Left lung (tissue), 10 donors: Measurements from ENCODE around the gene NISCH. TPM values are rescaled to one million over a fixed set of nuclear protein-coding genes. Genes with fewer than 3 reads are reported as not detected.
A peak's percentile ranks its signal among the peaks of the same experiment; 100 is the strongest.

ENCODE experiments used
- ATAC-seq: fragments of 200-7000 bp; cut with Tn5 transposase; one replicate; pipeline ENCODE4 v1.9.1; 2020; ENCODE audit warnings: moderate library complexity
- DNase-seq, 4 donors: peaks; one replicate each; pipeline ENCODE4 v3.0.0-alpha.2; 2013 to 2020
- H3K27ac ChIP-seq, 2 donors: fragments of 200-600 bp; sonication (generic) in 1 of 2; one replicate each; pipeline versions ENCODE4 v1.5.0 to v1.8.0; 2020 to 2021
- H3K27me3 ChIP-seq, 2 donors: fragments of 200-600 bp; sonication (generic) in 1 of 2; one replicate each; pipeline versions ENCODE4 v1.5.0 to v1.8.0; 2020 to 2021
- H3K36me3 ChIP-seq, 2 donors: fragments of 200-600 bp; sonication (generic) in 1 of 2; one replicate each; pipeline versions ENCODE4 v1.5.0 to v1.8.0; 2020 to 2021
- H3K4me1 ChIP-seq, 2 donors: fragments of 200-600 bp; one replicate each; pipeline ENCODE4 v1.8.0; 2021
- H3K4me3 ChIP-seq, 2 donors: fragments of 200-600 bp; sonication (generic) in 1 of 2; one replicate each; pipeline versions ENCODE4 v1.5.0 to v1.8.0; 2020 to 2021; ENCODE audit warnings: mild to moderate bottlenecking in 1 of 2
- H3K9me3 ChIP-seq, 2 donors: fragments of 200-600 bp; sonication (generic) in 1 of 2; one replicate each; pipeline versions ENCODE4 v1.5.0 to v1.8.0; 2020 to 2021
- CTCF ChIP-seq, 2 donors: fragments of 200-600 bp; sonication (generic) in 1 of 2; IDR thresholded peaks; one replicate each; pipeline versions ENCODE4 v1.5.0 to v1.8.0; 2021; ENCODE audit warnings: antibody characterized with exemption in 2 of 2
- intact Hi-C, 2 donors: fragments of 100-400 bp; cut with DNase I; formaldehyde crosslinking; loops; one replicate each; pipeline versions ENCODE4 v1.11.2 to v1.14.2; 2022
- polyA plus RNA-seq, 6 donors: library from polyadenylated mRNA; unstranded; fragments of 120-200 nt; gene quantifications; one replicate each; pipeline ENCODE4 v1.2.1, GENCODE V29; 2013; ENCODE audit not compliant: insufficient read length in 6 of 6
- total RNA-seq, 2 donors: library from RNA; stranded (reverse); fragmentation: NEBNext Ultra II Directional; extraction: Animal tissue kit (Norgen Biotek cat#: 25700); gene quantifications; one replicate each; pipeline ENCODE4 v1.2.1, GENCODE V29; 2021
- donor health status: DM: no; HTN: yes; CAD: no.
- donor health status: DM: no; HTN: no; CAD: no.

The NISCH gene
- total and polyA plus RNA-seq, 8 donors, result 72.6 to 178 (median 140) TPM

GRCh38 chr3:52477796-52478095, 22.3 kb downstream of the NISCH start:
- intact Hi-C loops, result no loop called here
- Histone ChIP-seq H3K4me1 (peaks cover 0 to 32% of the 10 kb centered on the region in 2 donors), H3K9me3 (no peaks in the 10 kb centered on the region), H3K27me3 (no peaks in the 10 kb centered on the region), H3K4me3 (no peak overlapping the region), H3K27ac (no peak overlapping the region), H3K36me3 (peaks cover 0 to 100% of the 10 kb centered on the region in 2 donors)
- TF ChIP-seq CTCF (IDR thresholded peaks at IDR 0.05), result no peak
- ATAC-seq (no peak), DNase-seq (peak in 1 of 4 donors; percentile 9)

DNA sequence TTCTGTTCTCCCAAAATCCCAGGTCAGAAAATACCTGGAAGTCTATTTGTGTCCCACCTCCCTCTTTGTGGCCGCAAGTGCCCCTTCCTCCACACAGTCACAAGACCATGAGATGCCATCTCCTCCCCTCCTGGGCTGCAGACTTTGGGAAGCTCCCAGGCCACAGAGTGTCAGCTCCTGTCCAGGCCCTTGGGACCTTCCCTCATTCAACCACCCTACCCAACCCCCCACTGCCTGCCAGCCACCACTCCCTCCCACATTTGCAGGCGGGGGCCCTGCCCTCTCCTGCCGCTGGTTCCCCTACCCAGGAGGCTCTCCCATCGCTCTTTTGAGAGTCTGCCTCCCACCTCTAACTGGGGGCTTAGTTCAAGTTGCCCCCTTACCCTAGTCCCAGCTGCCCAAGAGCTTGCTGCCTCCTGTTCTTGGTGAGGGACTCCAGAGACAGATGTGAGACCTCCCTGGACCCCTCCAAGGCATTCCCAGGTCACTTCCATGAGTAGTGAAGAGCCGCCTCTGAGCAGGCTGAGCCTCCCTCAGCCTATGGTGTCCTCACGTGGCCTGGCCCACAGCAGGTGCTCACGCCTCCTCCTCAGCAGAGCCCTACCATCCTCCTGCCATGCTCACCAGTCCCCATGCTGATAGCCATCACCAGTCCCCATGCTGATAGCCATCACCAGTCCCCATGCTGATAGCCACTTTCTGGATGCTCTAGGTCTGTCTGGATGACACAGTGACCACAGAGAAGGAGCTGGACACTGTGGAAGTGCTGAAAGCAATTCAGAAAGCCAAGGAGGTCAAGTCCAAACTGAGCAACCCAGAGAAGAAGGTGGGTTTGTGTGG, 23.9 kb downstream of the NISCH start:
- peaks cover 0 to 96% of the 10 kb centered on the region in 2 donors for H3K36me3 ChIP-seq
- no peak overlapping the region for H3K27ac ChIP-seq
- no peak overlapping the region for H3K4me3 ChIP-seq
- TF ChIP-seq CTCF (IDR thresholded peaks at IDR 0.05), result no peak
- intact Hi-C loops, result no loop called here
- no peaks in the 10 kb centered on the region for H3K9me3 ChIP-seq
- H3K4me1 ChIP-seq, result peaks cover 0 to 26% of the 10 kb centered on the region in 2 donors
- DNase-seq (peak in 1 of 4 donors; percentile 47), ATAC-seq (no peak)
- H3K27me3 ChIP-seq, result no peaks in the 10 kb centered on the region

DNA sequence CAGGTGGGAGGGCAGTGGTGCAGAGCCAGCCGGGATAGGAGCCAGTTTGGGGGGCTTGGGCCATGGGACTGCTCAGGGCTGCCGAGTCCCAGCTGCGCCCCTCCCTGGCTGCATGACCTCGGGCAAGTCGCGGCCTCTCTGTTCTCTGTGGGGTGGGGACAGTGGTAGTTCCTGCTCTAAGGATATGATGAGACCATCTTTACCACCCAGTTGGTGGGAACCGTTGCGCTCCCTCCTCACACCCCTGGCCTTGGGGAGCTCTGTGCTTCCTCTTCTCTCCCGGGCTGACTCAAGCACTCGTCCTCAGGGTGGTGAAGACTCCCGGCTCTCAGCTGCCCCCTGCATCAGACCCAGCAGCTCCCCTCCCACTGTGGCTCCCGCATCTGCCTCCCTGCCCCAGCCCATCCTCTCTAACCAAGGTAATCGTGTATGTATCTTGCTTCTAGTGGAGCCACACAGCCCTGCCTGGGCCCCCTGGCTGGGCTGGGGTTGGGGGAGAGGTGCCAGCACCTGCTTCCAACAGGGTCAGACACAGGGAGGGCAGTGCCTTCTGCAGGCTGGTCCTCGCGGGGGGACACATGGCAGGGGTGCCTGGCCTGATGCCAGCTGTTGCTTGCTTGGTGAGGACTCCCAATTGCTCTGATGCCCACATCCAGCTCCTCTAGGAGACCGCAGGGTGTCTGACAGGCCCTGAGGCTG, 24.6 kb downstream of the NISCH start:
- intact Hi-C loops, result no loop called here
- Histone ChIP-seq H3K9me3 (no peaks in the 10 kb centered on the region), H3K36me3 (peaks cover 0 to 90% of the 10 kb centered on the region in 2 donors), H3K27ac (no peak overlapping the region), H3K27me3 (no peaks in the 10 kb centered on the region), H3K4me3 (no peak overlapping the region), H3K4me1 (peaks cover 0 to 21% of the 10 kb centered on the region in 2 donors)
- ATAC-seq, result no peak
- peak in 1 of 4 donors; percentile 65 for DNase-seq
- no peak for TF ChIP-seq CTCF (IDR thresholded peaks at IDR 0.05)

GRCh38 chr3:52480768-52481715, 25.6 kb downstream of the NISCH start:
- no peaks in the 10 kb centered on the region for H3K9me3 ChIP-seq
- no peak for ATAC-seq
- peaks cover 0 to 90% of the 10 kb centered on the region in 2 donors for H3K36me3 ChIP-seq
- intact Hi-C loops, result no loop called here
- no peak overlapping the region for H3K4me3 ChIP-seq
- H3K27ac ChIP-seq, result no peak overlapping the region
- H3K27me3 ChIP-seq, result no peaks in the 10 kb centered on the region
- TF ChIP-seq CTCF (IDR thresholded peaks at IDR 0.05), result no peak
- peaks cover 0 to 11% of the 10 kb centered on the region in 2 donors for H3K4me1 ChIP-seq
- DNase-seq, result peak in 1 of 4 donors; percentile 77
